GM21786 (cell line): ENCODE data around the gene MUS81.
"Not testable (repeated sequence)": the region's sequence is repeated elsewhere in the genome, so short reads cannot be mapped to it uniquely, and the experiment has no call there.

Experiments
- ATAC-seq: cut with Tn5 transposase; IDR thresholded peaks from one replicate; pipeline ENCODE4 v1.9.1; 2021; ENCODE audit not compliant: unreplicated experiment

The MUS81 gene

GRCh38 chr11:65891219-65892136 is 31.2 kb downstream of the MUS81 start:
- no peak for ATAC-seq

- not testable (repeated sequence) for ATAC-seq
These were observed 31.9 kb downstream of the MUS81 start for GRCh38 chr11:65892137-65892540.

- no peak for ATAC-seq
These were observed 32.6 kb downstream of the MUS81 start for GRCh38 chr11:65892661-65893317.

GRCh38 chr11:65894034-65894591 is 33.9 kb downstream of the MUS81 start:
- ATAC-seq, result no peak

GRCh38 chr11:65895482-65895981 is 35.3 kb downstream of the MUS81 start:
- no peak for ATAC-seq

- no peak for ATAC-seq
These were observed 36.1 kb downstream of the MUS81 start for GRCh38 chr11:65896034-65896999.

GRCh38 chr11:65897020-65897471 is 36.8 kb downstream of the MUS81 start:
- ATAC-seq, result no peak

GRCh38 chr11:65898656-65899355 is 38.6 kb downstream of the MUS81 start:
- no peak for ATAC-seq

GRCh38 chr11:65899356-65900124 is 39.3 kb downstream of the MUS81 start:
- ATAC-seq, result no peak

GRCh38 chr11:65900125-65900898 is 40.1 kb downstream of the MUS81 start, which contains the start of gene FOSL1:
Gene FOSL1, minus strand, starts transcription at chr11:65900388. Its CDS starts 49 bp downstream, at chr11:65900339.
- peak; percentile 79 for ATAC-seq

- ATAC-seq, result no peak
These were observed 40.6 kb downstream of the MUS81 start for GRCh38 chr11:65900899-65901180.

GRCh38 chr11:65903068-65903481 is 42.8 kb downstream of the MUS81 start:
- no peak for ATAC-seq

GRCh38 chr11:65903715-65904114 is 43.5 kb downstream of the MUS81 start:
- no peak for ATAC-seq

GRCh38 chr11:65906602-65907001 is 46.4 kb downstream of the MUS81 start:
- no peak for ATAC-seq

- no peak for ATAC-seq
These were observed 47.6 kb downstream of the MUS81 start for GRCh38 chr11:65907878-65908277.

GRCh38 chr11:65911682-65912568 is 51.7 kb downstream of the MUS81 start:
- no peak for ATAC-seq

- no peak for ATAC-seq
These were observed 52.6 kb downstream of the MUS81 start for GRCh38 chr11:65912845-65913244.
